DMS153 treated with DMSO at 0.1 percent for 48 hours (cell line): Measurements from ENCODE around the gene LRRC37B.
"Not testable (repeated sequence)": the region's sequence is repeated elsewhere in the genome, so short reads cannot be mapped to it uniquely, and the experiment has no call there.

Source experiments
- DNase-seq: peaks from one replicate; lab custom pipeline; 2025; ENCODE audit not compliant: unreplicated experiment; lab: John Stamatoyannopoulos, UW

The LRRC37B gene

GRCh38 chr17:32041306-32041875, 34.2 kb downstream of the LRRC37B start:
- DNase-seq = not testable (repeated sequence)

- DNase-seq = not testable (repeated sequence)
Observed at GRCh38 chr17:32042266-32042665, 35.1 kb downstream of the LRRC37B start.

GRCh38 chr17:32045611-32046010, 38.4 kb downstream of the LRRC37B start:
- not testable (repeated sequence) for DNase-seq

- DNase-seq = not testable (repeated sequence)
Observed at GRCh38 chr17:32047663-32048062, 40.5 kb downstream of the LRRC37B start.

- DNase-seq = not testable (repeated sequence)
Observed at GRCh38 chr17:32054985-32055384, 47.8 kb downstream of the LRRC37B start.

GRCh38 chr17:32055425-32055824, 48.2 kb downstream of the LRRC37B start:
- DNase-seq = not testable (repeated sequence)

- not testable (repeated sequence) for DNase-seq
Observed at GRCh38 chr17:32056500-32056899, 49.3 kb downstream of the LRRC37B start.

- DNase-seq = not testable (repeated sequence)
Observed at GRCh38 chr17:32057460-32058105, 50.4 kb downstream of the LRRC37B start.

GRCh38 chr17:32060695-32061094, 53.5 kb downstream of the LRRC37B start:
- not testable (repeated sequence) for DNase-seq

- DNase-seq = not testable (repeated sequence)
Observed at GRCh38 chr17:32061840-32062239, 54.7 kb downstream of the LRRC37B start.

GRCh38 chr17:32064091-32064490, 56.9 kb downstream of the LRRC37B start:
- not testable (repeated sequence) for DNase-seq

GRCh38 chr17:32066123-32066680, 59.0 kb downstream of the LRRC37B start:
- not testable (repeated sequence) for DNase-seq

- DNase-seq = not testable (repeated sequence)
Observed at GRCh38 chr17:32066863-32067642, 59.9 kb downstream of the LRRC37B start.

GRCh38 chr17:32069067-32069466, 61.9 kb downstream of the LRRC37B start:
- not testable (repeated sequence) for DNase-seq

- DNase-seq = not testable (repeated sequence)
Observed at GRCh38 chr17:32071961-32072360, 64.8 kb downstream of the LRRC37B start.

GRCh38 chr17:32073131-32073530, 65.9 kb downstream of the LRRC37B start:
- not testable (repeated sequence) for DNase-seq

- DNase-seq = not testable (repeated sequence)
Observed at GRCh38 chr17:32079753-32080152, 72.6 kb downstream of the LRRC37B start.

GRCh38 chr17:32083550-32083979, 76.4 kb downstream of the LRRC37B start:
- not testable (repeated sequence) for DNase-seq

GRCh38 chr17:32084003-32084941, 77.1 kb downstream of the LRRC37B start:
- not testable (repeated sequence) for DNase-seq
